GDM1 (cell line): ENCODE measurements around the gene MOB1B.
"Not testable (repeated sequence)": the region's sequence is repeated elsewhere in the genome, so short reads cannot be mapped to it uniquely, and the experiment has no call there.

ENCODE experiments used
- DNase-seq: peaks from one replicate; lab custom pipeline; 2025; lab: John Stamatoyannopoulos, UW

Gene MOB1B

DNA sequence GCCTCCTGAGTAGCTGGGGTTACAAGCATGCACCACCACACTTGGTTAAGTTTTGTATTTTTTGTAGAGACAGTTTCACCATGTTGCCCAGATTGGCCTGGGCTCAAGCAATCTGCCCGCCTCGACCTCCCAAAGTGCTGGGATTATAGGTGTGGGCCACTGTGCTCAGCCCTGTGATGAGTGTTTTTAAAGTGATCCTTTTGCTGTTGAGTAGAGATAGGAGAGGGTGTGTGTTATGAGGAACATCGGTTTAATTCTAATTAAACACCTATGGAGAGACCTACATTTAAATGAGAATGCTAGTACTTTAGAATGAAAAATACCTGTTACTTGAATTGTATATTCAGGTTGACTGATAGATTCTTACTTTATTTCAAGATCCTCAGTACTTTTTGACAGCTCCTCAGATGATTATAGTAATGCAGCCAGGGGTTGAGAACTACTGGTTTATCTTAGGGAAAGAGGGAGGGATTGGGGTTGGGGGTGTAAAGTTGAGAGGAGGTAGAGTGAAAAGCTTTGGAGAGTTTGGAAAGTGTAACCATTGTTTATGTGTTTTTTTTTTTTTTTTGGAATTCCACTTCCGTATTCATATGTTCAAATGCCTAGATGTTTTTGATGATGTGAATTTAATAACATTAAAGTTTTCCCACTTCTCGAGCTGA lies 54.5 kb downstream of the MOB1B start:
- DNase-seq: no peak

DNA sequence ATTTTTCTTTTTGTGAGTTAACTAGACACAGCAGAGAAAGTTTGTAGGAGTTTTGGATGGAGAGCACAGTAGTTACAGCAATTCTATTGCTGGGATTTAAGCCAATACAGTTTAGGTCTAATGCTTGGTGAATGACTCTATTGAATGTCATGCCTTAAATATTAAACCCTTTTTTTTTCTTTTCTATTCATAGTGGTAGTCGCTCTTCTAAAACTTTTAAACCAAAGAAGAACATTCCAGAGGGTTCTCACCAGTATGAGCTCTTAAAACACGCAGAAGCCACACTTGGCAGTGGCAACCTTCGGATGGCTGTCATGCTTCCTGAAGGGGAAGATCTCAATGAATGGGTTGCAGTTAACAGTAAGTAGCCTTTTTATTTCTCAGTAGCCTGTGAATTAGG lies 56.5 kb downstream of the MOB1B start:
- DNase-seq: no peak

DNA sequence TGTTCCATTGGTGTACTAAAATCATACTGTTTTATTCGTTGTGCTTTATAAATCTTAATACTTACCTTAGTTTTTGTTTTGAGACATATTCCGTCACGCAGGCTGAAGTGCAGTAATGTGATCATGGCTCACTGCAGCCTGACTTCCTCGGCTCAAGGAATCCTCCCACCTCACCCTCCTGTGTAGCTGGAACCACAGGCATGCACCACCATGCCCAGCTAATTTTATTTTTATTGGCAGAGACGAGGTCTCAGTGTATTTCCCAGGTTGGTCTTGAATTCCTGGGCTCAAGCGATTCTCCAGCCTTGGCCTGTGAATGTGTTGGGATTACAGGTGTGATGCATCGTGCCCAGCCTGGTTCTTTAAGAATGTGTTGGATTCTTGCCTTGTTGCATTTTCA lies 66.9 kb downstream of the MOB1B start:
- DNase-seq: no peak

DNA sequence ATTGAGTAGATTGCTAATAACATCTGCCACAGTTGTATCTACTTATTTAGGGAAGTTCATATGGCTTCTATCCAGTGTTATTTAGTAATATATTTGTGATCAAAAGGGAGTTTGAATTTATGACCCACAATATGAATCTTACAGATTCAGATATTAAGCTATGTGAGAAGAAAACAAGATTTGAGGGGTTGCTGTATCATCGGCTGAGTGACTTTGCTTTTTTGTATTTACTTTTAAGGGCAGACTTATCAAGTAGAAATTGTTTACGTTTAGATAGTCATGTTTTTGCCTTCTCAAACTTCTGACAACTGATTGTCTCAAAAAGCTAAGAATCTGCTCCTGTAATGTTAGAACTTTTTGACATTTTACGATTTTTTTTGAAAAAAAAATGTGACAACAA lies 74.1 kb downstream of the MOB1B start:
- DNase-seq: no peak

DNA sequence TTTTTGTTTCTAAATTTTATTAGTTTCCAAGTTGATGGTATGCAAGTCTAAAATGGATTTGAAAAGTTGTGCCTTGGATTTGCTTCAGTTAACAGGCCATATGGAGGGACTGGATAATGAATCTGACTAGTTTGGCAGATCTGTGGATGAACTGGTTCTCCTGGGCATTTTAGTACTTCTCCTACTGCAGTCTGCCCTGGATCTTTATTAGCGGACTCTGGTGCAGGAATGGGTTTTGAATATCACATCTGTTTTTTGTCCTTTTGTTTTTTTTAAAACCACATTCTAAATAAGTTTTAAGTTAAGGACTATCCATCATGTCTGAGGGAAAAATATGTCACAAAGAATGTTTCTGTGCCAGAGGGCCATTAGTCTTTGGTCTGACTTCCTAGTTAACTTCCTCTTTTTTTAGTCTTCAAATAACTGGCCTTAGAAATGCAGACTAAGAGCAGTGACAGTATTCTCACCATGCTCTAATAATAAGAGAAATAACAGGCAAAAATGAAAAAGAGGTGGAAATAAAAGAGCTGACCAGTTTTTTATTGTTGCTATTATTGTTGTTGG lies 77.4 kb downstream of the MOB1B start:
- DNase-seq: peak; percentile 67

DNA sequence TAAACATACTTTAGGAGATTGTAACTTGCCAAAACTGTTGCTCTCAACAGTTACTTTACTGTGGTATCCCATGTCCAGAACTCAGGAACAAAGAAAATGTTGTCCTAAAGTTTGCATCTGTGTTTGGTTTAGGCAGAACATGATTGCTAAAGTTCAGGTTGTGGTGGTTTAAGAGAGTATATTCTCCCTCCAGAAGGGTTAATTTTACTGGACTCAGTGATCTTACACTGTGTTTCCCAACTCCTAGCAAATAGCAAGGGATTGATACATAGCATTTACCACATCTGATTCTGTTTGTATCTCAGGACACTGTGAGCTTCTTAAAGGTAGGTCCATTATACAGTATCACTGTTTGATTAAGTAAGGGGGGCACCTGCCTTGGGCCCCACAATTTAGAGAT lies 78.0 kb downstream of the MOB1B start:
- DNase-seq: no peak

DNA sequence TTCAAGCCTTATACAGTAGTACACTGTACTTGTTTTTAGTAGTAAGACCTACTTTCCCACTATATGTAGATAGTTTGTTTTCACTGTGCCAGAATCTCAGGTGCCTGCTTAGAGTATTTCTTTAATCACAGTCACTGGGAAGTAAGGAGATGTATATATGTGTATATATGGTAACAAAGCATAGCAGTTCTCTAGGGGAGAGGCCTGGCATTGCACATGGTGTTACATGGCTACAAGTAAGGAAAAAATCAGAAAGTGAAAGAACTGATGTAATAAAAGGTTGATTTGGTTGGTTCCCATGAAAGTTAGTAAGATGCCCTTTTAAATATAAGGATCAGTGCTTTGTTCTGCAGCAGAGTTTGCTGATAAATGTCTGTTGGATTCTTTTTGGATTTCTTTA lies 81.9 kb downstream of the MOB1B start:
- no peak for DNase-seq

DNA sequence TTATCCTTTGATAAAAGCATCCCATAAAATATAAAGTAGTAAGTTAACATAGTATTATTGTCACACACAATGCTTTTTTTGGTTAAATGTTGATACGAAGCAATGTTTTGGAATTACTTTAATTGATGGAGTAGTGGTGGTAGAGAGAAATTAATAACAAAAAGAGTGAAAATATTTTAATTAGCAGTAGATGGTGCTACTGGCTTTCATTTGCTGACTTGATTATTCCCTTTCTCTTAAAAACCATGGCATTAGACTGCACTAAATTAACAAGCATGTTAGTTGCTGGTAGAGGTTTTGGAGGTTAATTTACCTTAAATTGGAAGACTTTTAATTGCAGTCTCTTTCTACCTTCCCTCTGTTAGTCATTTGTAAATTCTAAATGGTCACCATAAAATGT lies 82.4 kb downstream of the MOB1B start:
- DNase-seq: no peak

DNA sequence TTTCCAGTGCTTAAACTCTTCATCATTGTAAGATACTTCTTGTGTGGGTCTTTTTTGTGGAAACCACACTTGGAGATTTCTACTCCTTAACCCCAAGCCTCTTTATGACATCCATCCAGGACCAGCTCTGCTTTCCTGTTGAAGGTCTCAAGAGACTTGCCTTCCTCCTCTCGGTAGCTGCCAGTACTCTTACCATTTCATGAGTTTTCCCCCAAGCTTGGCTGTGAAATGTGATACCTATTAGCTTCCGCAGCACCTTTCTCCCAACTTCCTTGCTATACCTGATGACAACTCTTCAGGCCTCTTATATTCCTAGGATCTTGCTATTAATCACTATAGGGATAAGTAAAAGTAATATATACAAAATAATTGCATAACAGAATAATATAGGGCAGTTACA lies 89.4 kb downstream of the MOB1B start:
- no peak for DNase-seq

DNA sequence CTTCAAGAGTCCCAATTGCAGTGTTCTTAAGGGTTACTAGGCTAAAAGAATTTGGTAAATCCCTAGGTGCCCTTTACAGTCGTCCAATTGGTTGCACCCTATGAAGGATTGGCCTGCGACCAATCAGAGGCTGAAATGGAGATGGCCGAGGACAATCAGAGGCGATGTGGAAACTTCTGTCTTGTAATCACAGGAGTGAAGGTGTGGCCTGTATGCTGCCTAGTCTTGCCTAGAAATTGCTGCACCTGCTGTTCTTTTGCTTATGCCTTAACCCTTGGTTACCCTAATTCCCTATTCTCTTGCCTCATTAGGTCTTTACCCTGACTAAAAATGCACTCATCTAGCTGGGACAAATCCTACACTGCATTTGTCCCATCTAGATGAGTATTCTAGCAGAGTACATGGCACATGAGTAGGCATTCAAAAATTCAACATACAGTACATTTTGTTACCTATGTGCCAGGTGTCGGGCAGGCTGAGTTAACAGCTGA lies 90.3 kb downstream of the MOB1B start:
- DNase-seq: no peak

DNA sequence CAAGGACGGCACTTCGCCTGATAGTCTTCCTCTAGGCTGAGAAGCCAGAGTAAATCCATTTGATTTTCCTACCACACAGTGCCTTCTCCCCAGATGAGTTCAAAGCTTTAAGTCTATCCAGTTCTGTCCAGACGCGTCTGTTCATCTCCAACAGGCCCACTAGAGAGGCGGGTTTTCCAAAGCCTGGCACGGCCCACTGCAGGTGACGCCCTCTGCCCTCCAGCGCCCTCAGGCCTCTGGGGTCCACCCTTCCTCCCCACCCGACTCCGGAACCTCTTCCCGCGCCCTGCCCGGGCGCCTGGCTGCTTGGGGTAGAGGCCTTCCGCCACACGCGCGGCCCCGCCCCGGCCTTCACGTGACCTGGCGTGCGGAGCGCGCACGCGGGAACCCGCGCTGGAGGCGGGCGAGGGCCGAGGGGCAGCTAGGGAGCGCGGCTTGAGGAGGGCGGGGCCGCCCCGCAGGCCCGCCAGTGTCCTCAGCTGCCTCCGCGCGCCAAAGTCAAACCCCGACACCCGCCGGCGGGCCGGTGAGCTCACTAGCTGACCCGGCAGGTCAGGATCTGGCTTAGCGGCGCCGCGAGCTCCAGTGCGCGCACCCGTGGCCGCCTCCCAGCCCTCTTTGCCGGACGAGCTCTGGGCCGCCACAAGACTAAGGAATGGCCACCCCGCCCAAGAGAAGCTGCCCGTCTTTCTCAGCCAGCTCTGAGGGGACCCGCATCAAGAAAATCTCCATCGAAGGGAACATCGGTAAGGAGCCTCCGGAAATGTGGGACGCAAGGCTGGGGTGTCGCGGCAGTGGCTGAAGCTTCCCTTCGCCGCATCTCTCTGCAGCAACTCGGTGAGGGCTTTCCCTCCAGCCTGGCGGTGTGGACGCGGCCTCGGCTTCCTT lies 91.3 kb downstream of the MOB1B start, which contains the start of gene DCK:
DCK (plus strand) TSS at position 469 of the 888 bp plus-strand sequence; CDS start at position 656, 187 bp downstream.
- peak; percentile 94 for DNase-seq

DNA sequence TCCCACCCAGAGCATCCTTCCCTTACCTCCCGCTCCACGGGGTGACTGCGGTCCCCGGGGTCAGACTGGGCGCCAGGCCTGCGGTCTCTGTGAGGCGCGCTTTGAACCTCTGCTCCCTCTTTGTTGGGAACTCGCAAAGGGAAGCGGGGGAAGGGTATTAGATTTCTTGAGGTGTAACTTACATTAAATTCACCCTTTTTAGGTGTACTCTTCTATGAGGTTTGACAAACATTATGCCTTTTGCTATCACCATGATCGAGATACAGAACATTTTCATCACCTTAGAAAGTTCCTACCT lies 91.8 kb downstream of the MOB1B start:
- no peak for DNase-seq

DNA sequence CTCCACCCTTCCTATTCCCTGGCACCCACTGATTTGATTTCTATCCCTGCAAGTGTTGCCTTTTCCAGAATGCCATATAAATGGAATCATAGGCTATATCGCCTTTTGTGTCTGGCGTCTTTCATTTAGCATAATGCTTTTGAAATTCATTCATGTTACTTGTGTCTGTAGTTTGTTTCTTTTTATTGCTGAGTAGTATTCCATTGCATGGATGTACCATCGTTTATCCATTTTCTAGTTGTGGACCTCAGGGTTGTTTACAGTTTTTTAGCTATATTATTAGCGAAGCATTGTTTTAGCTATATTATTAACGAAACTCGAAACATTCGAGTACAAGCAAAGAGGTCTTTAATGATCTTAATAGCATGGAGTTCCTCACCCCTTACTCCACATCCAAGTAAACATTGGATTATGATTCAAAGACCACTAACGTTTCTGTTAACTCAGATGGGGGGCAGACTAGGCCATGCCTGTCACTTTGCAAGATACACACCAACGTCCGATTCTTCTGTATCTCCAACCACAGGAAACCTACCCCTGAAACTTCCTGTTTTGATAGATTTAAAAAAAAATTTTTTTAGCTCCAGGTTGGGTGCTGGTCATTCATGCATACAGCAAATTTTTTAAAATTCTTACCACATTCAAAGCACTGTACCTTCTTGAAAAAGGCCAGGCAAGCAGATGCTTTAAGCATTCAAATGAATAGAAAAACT lies 92.4 kb downstream of the MOB1B start:
- peak; percentile 55 for DNase-seq

DNA sequence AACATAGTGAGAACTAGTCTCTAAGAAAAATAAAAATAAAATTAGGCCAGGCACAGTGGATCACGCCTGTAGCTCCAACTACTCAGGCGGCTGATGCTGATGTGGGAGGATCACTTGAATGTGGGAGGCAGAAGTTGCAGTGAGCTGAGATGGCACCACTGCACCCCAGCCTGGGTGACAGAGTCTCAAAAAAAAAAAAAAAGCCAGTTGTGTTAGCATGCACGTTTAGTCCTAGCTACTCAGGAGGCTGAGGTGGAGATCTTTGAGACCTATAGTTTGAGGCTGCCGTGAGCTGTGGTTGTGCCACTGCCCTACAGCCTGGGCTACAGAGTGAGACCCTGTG lies 93.8 kb downstream of the MOB1B start:
- no peak for DNase-seq

DNA sequence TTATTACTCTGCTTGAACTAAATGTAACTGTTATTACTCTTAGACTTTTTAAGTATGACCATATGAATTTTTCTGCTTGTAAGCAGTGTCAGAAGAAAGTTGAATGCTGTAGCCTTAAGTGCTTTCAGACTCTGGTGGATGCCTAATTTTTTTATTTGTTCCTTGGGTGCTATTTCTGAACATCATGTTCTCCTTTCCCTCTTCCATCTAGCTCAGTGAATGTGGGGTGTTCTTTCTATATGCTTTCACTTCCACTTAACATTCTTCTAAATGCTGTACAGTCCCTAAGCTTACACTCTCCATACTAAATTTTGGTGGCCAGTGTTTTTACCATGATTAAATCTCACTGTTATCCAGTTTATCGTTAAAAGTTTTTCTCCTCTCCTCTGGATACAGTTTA lies 94.9 kb downstream of the MOB1B start:
- no peak for DNase-seq

DNA sequence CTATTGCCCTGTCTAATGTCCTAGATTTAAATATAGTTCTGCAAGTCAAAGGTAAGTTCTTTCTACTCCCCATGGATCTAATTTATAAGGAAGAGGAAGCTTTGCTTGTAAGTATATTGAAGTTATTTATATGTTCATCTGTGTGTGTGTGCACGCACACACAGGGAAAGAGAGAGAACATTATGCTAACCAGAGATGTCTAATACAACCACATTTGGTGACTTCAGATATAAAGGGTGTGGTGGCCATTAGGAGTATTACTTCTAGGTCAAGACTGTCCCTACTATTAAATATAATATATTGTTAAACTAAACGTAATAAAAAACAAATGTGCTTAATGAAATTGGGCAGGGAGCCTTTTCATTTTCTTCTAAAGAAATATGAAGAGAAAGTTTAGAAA lies 95.4 kb downstream of the MOB1B start:
- no peak for DNase-seq

DNA sequence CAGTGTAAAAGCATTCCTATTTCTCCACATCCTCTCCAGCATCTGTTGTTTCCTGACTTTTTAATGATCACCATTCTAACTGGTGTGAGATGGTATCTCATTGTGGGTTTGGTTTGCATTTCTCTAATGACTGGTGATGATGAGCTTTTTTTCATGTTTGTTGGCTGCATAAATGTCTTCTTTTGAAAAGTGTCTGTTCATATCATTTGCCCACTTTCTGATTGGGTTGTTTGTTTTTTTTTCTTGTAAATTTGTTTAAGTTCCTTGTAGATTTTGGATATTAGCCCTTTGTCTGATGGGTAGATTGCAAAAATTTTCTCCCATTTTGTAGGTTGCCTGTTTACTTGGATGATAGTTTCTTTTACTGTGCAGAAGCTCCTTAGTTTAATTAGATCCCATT lies 97.5 kb downstream of the MOB1B start:
- DNase-seq: not testable (repeated sequence)

DNA sequence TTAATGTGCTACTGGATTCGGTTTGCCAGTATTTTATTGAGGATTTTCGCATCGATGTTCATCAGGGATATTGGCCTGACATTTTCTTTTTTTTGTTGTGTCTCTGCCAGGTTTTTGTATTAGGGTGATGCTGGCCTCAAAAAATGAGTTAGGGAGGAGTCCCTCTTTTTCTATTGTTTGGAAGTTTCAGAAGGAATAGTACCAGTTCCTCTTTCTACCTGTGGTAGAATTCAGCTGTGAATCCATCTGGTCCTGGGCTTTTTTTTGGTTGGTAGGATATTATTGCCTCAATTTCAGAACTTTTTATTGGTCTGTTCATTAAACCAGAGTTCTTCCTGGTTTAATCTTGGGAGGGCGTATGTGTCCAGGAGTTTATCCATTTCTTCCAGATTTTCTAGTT lies 99.2 kb downstream of the MOB1B start:
- DNase-seq: not testable (repeated sequence)

DNA sequence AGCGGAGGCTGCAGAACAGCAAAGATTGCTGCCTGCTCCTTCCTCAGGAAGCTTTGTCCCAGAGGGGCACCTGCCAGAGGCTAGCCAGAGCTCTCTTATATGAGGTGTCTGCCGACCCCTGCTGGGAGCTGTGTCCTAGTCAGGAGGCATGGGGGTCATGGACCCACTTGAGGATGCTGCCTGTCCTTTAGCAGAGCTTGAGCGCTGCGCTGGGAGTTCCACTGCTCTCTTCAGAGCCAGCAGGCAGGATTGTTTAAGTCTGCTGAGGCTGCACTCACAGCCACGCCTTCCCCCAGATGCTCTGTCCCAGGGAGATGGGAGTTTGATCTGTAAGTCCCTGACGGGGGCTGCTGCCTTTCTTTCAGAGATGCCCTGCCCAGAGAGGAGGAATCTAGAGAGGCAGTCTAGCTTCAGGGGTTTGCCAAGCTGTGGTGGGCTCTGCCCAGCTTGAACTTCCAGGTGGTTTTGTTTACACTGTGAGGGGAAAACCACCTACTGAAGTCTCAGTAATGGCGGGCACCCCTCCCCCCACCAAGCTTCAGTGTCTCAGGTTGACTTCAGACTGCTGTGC lies 102.2 kb downstream of the MOB1B start:
- DNase-seq: no peak

DNA sequence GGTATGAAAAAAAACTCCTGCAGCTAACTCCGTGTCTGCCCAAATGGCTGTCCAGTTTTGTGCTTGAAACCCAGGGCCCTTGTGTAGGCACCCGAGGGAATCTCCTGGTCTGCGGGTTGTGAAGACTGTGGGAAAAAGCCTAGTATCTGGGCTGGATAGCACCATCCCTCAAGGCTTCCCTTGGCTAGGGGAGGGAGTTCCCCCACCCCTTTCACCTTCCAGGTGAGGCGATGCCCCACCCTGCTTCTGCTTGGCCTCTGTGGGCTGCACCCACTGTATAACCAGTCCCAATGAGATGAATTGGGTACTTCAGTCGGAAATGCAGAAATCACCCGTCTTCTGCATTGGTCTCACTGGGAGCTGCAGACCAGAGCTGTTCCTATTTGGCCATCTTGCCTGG lies 102.9 kb downstream of the MOB1B start:
- not testable (repeated sequence) for DNase-seq

DNA sequence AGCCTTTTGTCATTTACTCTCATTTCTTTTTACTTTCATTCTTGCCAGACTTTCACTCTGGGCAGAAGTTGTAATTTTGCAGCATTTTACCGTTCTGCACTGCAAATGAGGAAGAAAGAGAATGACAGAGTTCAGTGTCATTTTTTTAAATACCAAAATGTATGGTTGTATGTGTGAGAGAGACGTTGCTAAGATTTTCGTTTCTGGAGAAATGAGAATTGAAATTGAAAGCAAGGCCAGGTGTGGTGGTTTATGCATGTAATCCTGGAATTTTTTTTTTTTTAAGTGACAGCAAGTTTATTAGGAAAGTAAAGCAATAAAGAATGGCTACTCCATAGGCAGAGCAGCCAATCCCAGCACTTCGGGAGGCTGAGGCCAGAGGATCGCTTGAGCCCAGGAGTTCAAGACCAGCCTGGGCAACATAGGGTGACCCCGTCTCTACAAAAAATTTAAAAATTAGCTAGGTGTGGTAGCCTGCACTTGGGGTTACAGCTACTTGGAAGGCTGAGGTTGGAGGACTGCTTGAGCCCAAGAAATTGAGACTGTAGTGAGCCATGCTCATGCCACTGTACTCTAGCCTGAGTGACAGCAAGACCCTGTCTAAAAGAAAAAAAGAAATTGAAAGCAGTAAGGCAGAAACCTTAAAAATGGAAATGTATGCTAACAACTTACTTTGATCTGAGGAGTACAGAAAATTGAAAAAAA lies 104.2 kb downstream of the MOB1B start:
- no peak for DNase-seq

DNA sequence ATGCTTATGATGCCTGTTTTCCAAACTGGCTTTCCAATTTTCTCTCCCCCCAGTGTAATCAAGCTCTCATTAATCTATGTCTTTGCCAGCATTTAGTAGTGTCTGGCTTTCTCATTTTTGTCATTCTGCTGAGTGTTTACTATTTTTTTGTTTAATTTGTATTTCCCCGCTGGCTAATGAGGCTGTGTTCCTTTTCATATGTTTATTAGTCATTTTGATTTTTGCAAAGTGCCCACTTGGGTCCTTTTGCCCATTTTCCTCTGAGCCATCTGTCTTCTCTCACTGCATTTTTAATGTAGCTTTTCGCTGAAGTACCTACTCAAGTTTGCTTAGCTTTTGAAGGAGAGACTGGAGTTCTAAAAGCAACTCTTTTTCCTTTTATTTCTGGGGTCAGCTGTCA lies 106.0 kb downstream of the MOB1B start:
- DNase-seq: no peak
